ENCODE results near the gene TYROBP.

TYROBP gene

DNA sequence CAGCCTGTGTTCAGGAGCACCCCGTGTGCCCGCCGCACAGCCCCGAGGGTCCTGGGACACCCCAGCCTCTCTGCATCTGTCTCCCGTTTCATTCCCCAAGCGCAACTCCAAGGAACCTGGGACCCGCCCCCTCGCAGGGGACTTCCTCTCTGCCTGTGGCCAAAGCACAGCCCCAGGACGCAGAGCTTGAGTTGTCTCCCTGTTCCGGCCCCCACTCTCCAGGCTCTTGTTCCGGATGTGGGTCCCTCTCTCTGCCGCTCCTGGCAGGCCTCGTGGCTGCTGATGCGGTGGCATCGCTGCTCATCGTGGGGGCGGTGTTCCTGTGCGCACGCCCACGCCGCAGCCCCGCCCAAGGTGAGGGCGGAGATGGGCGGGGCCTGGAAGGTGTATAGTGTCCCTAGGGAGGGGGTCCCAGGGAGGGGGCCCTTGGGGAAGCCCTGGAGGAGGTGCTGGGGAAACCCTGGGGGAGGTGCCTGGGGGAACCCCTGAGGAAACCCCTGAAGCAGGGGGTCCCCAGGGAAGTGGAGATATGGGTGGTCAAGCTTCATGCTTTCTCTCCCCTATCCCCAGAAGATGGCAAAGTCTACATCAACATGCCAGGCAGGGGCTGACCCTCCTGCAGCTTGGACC lies 4.4 kb downstream of the TYROBP start:
- no peaks in the 10 kb centered on the region for H3K27me3 ChIP-seq
- TF ChIP-seq, protein P1, sequence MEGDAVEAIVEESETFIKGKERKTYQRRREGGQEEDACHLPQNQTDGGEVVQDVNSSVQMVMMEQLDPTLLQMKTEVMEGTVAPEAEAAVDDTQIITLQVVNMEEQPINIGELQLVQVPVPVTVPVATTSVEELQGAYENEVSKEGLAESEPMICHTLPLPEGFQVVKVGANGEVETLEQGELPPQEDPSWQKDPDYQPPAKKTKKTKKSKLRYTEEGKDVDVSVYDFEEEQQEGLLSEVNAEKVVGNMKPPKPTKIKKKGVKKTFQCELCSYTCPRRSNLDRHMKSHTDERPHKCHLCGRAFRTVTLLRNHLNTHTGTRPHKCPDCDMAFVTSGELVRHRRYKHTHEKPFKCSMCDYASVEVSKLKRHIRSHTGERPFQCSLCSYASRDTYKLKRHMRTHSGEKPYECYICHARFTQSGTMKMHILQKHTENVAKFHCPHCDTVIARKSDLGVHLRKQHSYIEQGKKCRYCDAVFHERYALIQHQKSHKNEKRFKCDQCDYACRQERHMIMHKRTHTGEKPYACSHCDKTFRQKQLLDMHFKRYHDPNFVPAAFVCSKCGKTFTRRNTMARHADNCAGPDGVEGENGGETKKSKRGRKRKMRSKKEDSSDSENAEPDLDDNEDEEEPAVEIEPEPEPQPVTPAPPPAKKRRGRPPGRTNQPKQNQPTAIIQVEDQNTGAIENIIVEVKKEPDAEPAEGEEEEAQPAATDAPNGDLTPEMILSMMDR (IDR thresholded peaks at IDR 0.05; ENCODE audit: low read depth, low read length): no peak
- DNase-seq: peak; percentile 85
- H3K4me3 ChIP-seq (ENCODE audit: low read depth, low read length): peak overlapping the region; percentile 54
- H3K9me3 ChIP-seq: no peaks in the 10 kb centered on the region
- peaks cover 8% of the 10 kb centered on the region for H3K4me1 ChIP-seq
- peaks cover 2% of the 10 kb centered on the region for H3K36me3 ChIP-seq

DNA sequence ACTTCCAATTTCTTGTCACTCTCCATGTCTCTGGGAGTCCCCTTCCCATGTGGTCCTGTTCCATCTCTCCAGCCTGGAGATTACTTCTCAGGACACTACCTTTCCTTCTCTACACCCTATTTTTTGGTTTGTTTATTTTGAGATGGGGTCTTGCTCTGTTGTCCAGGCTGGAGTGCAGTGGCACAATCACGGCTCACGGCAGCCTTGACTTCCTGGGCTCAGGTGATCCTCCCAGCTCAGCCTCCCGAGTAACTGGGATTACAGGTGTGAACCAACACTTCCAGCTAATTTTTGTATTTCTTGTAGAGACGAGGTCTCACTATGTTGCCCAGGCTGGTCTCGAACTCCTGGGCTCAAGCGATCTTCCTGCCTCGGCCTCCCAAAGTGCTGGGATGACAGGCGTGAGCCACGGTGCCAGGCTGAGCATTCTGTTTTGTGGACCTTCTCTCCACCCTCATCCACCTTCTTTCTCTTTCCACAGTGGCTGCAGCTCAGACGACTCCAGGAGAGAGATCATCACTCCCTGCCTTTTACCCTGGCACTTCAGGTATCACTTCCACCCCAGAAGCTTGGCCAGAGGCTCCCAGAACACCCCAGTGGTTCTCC lies 5.1 kb downstream of the TYROBP start:
- DNase-seq: no peak
- H3K27me3 ChIP-seq: no peaks in the 10 kb centered on the region
- H3K36me3 ChIP-seq: peaks cover 5% of the 10 kb centered on the region
- peaks cover 8% of the 10 kb centered on the region for H3K4me1 ChIP-seq
- TF ChIP-seq, protein P1 (IDR thresholded peaks at IDR 0.05; ENCODE audit: low read depth, low read length): no peak
- peak overlapping the region; percentile 54 for H3K4me3 ChIP-seq (ENCODE audit: low read depth, low read length)
- no peaks in the 10 kb centered on the region for H3K9me3 ChIP-seq

DNA sequence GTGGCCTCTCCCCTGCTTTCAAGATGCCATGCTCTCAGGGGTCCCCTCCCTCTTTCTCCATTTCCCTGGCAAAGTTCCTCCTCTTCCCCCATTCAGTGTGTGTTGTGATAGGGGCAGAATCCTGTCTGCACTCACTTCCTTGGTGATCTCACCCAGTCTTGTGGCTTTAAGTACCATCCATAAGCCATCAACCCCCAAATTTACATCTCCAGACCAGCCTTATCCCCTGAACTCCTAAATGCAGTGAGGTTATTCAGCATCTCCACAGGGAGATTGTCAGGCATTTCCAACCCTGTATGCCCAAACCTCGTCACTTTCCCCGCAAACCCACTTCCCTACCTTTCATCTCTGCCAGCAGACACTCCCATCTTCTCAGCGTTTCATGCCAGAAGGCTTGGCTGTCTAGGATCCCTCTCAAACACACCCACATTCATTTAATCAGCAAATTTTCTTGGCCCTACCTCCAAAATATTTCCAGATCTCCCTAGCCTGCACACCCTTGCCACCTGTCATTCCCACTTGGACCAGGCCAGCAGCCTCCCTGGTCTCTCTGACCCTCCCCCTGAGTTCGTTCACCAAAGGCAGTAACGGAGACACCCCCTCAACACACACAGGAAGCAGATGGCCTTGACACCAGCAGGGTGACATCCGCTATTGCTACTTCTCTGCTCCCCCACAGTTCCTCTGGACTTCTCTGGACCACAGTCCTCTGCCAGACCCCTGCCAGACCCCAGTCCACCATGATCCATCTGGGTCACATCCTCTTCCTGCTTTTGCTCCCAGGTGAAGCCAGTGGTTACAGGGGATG lies 6.0 kb downstream of the TYROBP start, which contains the start of gene HCST:
TSS of gene HCST (plus strand) at position 676 of the 808 bp plus-strand sequence. CDS start at position 741, 65 bp downstream.
- Histone ChIP-seq H3K27me3 (no peaks in the 10 kb centered on the region), H3K9me3 (no peaks in the 10 kb centered on the region), H3K36me3 (peaks cover 13% of the 10 kb centered on the region), H3K4me3 (ENCODE audit: low read depth, low read length) (peak within 1 kb of the TSS; percentile 54), H3K4me1 (peaks cover 8% of the 10 kb centered on the region)
- no peak for DNase-seq
- TF ChIP-seq, protein P1 (IDR thresholded peaks at IDR 0.05; ENCODE audit: low read depth, low read length): no peak

DNA sequence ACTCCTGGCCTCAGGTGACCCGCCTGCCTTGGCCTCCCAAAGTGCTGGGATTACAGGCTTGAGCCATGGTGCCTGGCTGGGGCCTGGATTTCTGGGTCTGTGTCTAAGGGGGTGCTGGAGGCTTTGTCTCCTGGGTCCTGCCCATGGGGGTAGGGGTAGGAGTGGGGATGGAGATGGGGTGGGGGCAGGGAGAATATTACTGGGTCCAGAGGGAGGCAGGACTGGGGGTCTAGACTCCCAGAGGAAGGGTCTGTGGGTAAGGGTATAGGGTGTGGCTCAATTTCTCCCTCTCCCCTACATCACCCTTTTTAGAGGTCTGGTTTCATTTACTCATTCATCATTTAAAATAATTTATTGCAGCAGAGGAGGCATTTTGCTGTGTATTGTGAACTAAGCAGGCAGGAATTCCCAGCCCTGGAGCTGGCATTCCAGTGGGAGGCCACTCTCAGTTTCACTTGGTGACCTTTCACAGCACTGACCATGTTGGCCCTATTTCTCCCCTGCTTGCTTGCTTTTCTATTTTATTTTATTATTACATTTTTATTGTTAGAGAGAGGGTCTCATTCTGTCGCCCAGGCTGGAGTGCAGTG lies 6.9 kb downstream of the TYROBP start:
- peak overlapping the region; percentile 78 for H3K4me3 ChIP-seq (ENCODE audit: low read depth, low read length)
- H3K4me1 ChIP-seq: peaks cover 8% of the 10 kb centered on the region
- TF ChIP-seq, protein P1 (IDR thresholded peaks at IDR 0.05; ENCODE audit: low read depth, low read length): no peak
- no peaks in the 10 kb centered on the region for H3K9me3 ChIP-seq
- peaks cover 18% of the 10 kb centered on the region for H3K36me3 ChIP-seq
- H3K27me3 ChIP-seq: no peaks in the 10 kb centered on the region
- no peak for DNase-seq

DNA sequence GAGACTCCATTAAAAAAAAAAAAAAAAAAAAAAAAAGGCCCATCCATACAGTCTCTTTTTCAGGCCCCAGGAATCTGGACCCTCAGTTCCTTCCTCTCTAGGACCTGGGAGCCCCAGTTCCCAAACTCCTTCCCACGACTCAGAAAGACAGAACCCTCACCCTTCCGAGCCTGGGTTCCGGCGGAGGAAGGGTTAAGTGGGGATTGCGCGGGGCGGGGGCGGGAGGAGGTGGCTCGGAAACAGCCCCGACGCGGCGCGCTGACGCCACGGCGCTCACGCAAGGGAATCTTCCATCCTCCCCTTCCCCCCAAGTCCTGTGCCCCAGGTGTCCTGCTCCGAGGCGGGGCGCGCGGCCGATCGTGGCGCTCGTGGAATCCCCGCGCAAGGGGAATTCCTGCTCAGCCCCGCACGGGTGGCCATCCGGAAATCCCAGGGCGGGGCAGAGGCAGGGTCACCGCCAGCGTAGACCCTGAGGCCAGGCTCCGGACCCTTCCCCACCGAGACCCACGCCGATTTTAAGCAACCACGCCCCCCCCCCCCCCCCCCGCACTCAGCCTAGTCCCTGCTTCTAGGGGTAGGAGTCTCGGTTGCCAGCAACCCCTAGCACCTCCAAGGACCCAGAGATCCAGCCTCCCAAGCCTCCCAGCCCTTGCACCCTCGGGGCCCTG lies 8.4 kb downstream of the TYROBP start:
- TF ChIP-seq, protein P1 (IDR thresholded peaks at IDR 0.05; ENCODE audit: low read depth, low read length): no peak
- DNase-seq: peak; percentile 86
- peaks cover 23% of the 10 kb centered on the region for H3K36me3 ChIP-seq
- H3K27me3 ChIP-seq: no peaks in the 10 kb centered on the region
- H3K4me3 ChIP-seq (ENCODE audit: low read depth, low read length): peak overlapping the region; percentile 78
- H3K4me1 ChIP-seq: peaks cover 8% of the 10 kb centered on the region
- no peaks in the 10 kb centered on the region for H3K9me3 ChIP-seq

All from BE2C (cell line).